Activated naive CD4-positive, alpha-beta T cell (primary cell): ENCODE measurements around the gene RPL22L1.
"Not testable (repeated sequence)": the region's sequence is repeated elsewhere in the genome, so short reads cannot be mapped to it uniquely, and the experiment has no call there.

Source experiments
- DNase-seq, 4 experiments: peaks; one replicate each; lab custom pipeline; 2025; lab: John Stamatoyannopoulos, UW

The RPL22L1 gene

GRCh38 chr3:170869645-170870593 is at the start of gene RPL22L1:
RPL22L1 (minus strand) TSS chr3:170870195; CDS start chr3:170870167, 28 bp downstream.
- DNase-seq: no peak

GRCh38 chr3:170918715-170919114 is 48.7 kb upstream of the RPL22L1 start:
- no peak for DNase-seq

GRCh38 chr3:170914690-170915089 is 44.7 kb upstream of the RPL22L1 start:
- DNase-seq: no peak

GRCh38 chr3:170914212-170914611 is 44.2 kb upstream of the RPL22L1 start:
- no peak for DNase-seq

- no peak for DNase-seq
Measured at GRCh38 chr3:170911051-170911450, 41.1 kb upstream of the RPL22L1 start.

- DNase-seq: no peak
Measured at GRCh38 chr3:170910542-170910941, 40.5 kb upstream of the RPL22L1 start.

- no peak for DNase-seq
Measured at GRCh38 chr3:170909129-170909903, 39.3 kb upstream of the RPL22L1 start.

- DNase-seq: peak; percentile 72 to 95 (median 88)
Measured at GRCh38 chr3:170908235-170909116, 38.5 kb upstream of the RPL22L1 start, which contains the start of gene EIF5A2. EIF5A2 (minus strand) TSS chr3:170908637; CDS start chr3:170907806, 831 bp downstream.

- DNase-seq: no peak
Measured at GRCh38 chr3:170907637-170908234, 37.7 kb upstream of the RPL22L1 start.

- no peak for DNase-seq
Measured at GRCh38 chr3:170905862-170906261, 35.9 kb upstream of the RPL22L1 start.

GRCh38 chr3:170903123-170903522 is 33.1 kb upstream of the RPL22L1 start:
- no peak for DNase-seq

GRCh38 chr3:170899455-170899854 is 29.5 kb upstream of the RPL22L1 start:
- DNase-seq: no peak

- DNase-seq: no peak
Measured at GRCh38 chr3:170897978-170898377, 28.0 kb upstream of the RPL22L1 start.

GRCh38 chr3:170897199-170897598 is 27.2 kb upstream of the RPL22L1 start:
- DNase-seq: not testable (repeated sequence)

- DNase-seq: no peak
Measured at GRCh38 chr3:170896781-170897180, 26.8 kb upstream of the RPL22L1 start.

- DNase-seq: not testable (repeated sequence)
Measured at GRCh38 chr3:170896333-170896732, 26.3 kb upstream of the RPL22L1 start.

GRCh38 chr3:170893895-170894294 is 23.9 kb upstream of the RPL22L1 start:
- DNase-seq: no peak

GRCh38 chr3:170889630-170890029 is 19.6 kb upstream of the RPL22L1 start:
- DNase-seq: no peak

- DNase-seq: no peak
Measured at GRCh38 chr3:170889132-170889531, 19.1 kb upstream of the RPL22L1 start.

GRCh38 chr3:170884109-170884930 is 14.3 kb upstream of the RPL22L1 start:
- not testable (repeated sequence) for DNase-seq
